HG02678 (cell line): ENCODE results near the gene RALB.
"Not testable (repeated sequence)": the region's sequence is repeated elsewhere in the genome, so short reads cannot be mapped to it uniquely, and the experiment has no call there.

Experiments used
- ATAC-seq: cut with Tn5 transposase; IDR thresholded peaks from one replicate; pipeline ENCODE4 v1.9.1; 2021; ENCODE audit warnings: mild to moderate bottlenecking, moderate library complexity; ENCODE audit not compliant: unreplicated experiment

Gene RALB

GRCh38 chr2:120241684-120242083, 11.0 kb upstream of the RALB start:
- no peak for ATAC-seq

GRCh38 chr2:120243211-120243610, 9.4 kb upstream of the RALB start:
- no peak for ATAC-seq

- ATAC-seq, result no peak
These were observed 8.6 kb upstream of the RALB start for GRCh38 chr2:120243875-120244553.

DNA sequence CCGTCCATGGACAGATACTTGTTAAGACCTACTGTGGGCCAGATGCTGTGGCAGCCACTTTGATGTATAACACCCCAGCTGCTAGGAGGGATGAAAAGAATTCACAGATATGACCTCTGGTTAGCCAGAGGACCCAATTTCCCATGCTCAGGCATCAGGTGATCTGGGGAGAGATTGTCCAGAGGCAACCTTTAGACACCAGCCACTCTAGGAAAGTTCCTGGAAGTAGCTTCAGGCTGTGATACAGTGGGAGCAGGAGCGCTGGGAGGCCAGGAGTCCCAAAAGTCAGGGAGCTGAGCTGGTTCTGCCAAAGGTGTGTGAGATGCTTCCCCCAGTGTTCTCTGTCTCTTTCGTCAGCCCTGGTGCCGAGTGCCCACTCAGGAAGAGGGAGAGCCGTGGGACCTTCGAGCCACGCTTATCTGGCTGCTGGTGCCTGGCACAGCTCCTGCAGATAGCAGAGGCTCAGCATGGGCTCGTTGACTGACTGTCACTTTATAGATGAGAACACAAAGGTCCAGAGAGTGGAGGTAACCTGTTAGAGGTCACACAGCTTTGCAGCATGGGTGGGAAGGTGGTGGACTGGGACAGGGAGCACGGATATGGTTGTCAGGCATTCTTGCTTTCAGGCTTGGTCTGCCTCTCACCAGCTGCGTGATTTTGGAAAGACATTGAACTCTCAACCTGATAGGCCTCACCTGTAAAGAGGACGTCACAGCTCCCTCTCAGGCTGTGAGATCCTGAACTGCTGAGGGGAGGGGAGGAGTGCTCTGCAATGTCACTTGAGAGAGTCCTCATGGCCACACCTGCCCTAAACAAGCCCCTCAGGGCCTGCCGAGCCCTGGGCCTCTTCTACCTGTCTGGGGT, 7.8 kb upstream of the RALB start:
- no peak for ATAC-seq

- no peak for ATAC-seq
These were observed 6.9 kb upstream of the RALB start for GRCh38 chr2:120245520-120246332.

GRCh38 chr2:120246546-120247300, 5.9 kb upstream of the RALB start:
- no peak for ATAC-seq

DNA sequence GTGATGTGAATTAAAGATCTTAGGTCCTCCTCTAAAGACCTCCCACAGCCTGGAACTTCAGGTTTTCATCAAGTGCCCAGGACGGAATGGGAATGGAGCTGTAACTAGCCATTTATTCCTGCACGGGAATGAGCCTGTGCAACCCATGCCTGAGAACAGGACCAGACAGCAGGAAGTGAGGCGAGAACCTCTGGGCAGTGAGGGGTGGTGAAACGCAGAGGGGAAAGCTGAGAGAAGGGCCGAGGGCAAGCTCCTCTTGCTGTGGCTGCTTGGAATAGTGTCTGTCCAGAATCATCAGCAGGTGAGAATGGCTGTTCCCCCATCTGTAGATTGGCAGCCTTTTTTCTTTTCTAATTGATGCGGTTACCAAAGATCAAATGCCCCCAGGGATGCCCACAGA, 4.8 kb upstream of the RALB start:
- ATAC-seq, result no peak

GRCh38 chr2:120250640-120251039, 2.0 kb upstream of the RALB start:
- ATAC-seq, result no peak

GRCh38 chr2:120251078-120251477, 1.6 kb upstream of the RALB start:
- ATAC-seq, result no peak

DNA sequence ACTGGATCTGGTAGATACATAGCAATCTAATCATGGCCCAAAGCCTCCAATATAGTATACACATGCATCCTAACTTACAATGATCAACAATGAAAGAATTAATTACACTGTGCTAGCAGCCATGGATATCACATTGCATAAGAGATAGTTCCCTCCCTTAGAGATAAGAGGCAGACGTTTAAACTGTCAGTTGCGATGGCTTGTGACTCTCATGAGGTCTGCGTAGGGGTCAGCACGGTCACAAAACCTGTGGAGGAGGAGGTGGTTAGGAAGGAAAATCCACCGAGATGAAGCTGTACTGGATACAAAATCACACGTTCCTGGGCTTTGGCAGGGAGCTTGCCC, 800 bp upstream of the RALB start:
- no peak for ATAC-seq

DNA sequence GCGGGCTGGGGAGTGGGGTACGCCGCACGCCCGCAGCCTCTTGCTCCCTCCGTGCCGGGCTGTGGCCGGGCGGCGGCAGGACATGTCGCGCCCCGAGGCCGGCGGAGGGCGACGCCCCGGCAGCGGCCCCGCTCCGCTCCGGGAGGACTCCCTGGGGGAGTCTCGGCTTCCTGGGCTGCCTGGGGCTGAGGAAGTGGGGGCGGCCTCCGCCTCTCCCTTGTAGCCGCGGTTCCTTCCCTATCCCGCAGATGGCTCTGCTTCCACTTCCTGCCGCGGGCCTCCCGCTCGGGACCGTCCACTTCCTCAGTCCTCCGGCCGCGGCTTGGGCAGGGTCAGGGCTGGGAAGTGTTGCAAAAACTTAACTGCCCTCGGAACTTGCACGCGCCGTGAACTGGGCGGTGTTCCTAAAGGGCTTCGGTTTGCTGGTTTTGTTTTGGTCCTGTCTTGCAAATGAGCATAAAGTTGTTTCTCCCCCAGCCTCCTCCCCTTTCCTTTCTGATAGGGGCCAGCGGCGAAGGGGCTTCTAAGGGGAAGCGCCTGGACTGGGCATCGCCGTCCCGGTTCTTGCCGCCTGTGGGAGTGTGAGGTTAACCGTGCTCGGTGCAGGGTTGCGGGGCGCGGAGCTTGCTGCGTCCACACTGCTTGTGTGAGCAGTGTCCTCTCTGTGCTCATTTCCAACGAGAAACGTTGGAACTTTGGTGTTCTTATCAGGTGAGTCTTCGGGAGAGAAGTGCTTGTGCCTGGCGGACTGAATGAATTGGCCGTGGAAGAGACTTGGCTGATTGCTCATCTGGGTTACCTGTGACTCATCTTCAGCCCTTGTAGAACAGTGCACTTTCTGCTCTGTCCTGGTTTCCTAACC, 600 bp downstream of the RALB start:
- peak; percentile 31 for ATAC-seq

DNA sequence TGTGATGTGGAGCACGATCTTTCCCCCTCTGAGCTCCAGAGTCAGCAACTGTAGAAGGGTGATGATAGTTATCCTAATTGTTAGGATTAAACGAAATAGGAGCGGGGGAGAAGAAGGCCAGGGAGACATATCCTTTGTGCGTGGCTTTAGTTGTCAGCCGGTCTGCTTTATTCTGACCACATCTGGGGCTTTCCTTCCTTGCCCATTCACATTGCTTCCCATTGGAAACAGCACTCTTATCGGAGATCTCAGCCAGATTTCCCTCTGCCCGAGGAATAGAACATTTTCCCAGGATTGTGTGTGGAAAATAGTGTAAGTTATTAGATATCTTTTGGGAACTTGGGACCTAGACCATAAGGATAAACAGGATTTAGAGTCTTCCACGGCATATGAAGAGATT, 1.5 kb downstream of the RALB start:
- no peak for ATAC-seq

GRCh38 chr2:120255071-120255470, 2.4 kb downstream of the RALB start:
- no peak for ATAC-seq

GRCh38 chr2:120255986-120256650, 3.5 kb downstream of the RALB start:
- no peak for ATAC-seq

- ATAC-seq, result no peak
These were observed 4.0 kb downstream of the RALB start for GRCh38 chr2:120256651-120257000.

DNA sequence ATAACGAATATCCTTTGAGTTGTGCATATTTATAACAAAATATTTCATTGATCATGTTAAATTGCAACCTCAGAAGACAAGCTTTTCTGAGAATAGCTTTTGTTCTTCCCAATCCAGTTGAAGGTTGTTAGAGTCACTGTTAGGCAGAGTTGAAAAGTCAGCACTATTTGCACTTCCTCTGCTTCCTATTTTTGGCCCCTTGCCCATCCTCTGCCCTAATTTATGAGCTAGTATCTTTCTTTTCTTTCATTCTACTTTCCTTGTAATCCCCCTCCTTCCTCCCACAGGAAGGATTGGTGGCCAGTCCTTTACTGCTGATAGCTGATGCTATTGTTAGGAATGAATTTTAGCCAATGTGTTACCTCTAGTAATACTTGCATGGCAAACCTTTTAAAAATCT, 4.9 kb downstream of the RALB start:
- no peak for ATAC-seq

DNA sequence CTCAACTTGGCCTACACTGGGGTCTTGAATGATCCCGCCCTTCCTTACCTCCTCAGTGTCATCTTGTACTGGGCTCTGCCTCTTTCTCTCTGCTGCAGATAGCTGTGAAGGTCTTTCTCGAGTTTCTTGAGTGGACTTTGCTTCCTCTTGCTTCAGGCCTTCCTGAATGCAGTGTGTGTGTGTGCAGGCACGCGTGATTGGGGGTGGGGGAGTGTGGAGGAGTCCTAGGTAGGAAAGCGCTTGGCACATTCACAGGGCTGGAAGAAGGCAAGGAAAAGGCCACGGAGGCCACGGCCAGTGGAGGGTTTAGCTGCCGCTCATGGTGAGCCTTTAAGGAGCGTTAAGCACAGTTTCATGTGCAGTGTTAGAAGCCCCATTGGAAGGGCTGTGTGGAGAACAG, 5.5 kb downstream of the RALB start:
- no peak for ATAC-seq

DNA sequence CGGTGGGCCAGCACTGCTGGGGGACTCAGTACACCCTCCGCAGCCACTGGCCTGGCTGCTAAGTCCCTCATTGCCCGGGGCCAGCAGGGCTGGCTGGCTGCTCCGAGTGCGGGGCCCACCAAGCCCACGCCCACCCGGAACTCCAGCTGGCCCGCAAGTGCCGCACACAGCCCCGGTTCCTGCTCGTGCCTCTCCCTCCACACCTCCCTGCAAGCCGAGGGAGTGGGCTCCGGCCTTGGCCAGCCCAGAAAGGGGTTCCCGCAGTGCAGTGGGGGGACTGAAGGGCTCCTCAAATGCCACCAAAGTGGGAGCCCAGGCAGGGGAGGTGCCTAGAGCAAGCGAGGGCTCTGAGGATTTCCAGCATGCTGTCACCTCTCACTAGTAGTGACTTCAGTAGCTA, 7.3 kb downstream of the RALB start:
- not testable (repeated sequence) for ATAC-seq

- no peak for ATAC-seq
These were observed 8.1 kb downstream of the RALB start for GRCh38 chr2:120260736-120261135.
